ENCODE measurements around the gene DNAAF8. TPM values are rescaled to one million over a fixed set of nuclear protein-coding genes. Genes with fewer than 3 reads are reported as not detected.

The DNAAF8 gene
- total RNA-seq, 4 donors from 2014 or later: 0.21 to 0.42 (median 0.38) TPM; not detected in 1

DNA sequence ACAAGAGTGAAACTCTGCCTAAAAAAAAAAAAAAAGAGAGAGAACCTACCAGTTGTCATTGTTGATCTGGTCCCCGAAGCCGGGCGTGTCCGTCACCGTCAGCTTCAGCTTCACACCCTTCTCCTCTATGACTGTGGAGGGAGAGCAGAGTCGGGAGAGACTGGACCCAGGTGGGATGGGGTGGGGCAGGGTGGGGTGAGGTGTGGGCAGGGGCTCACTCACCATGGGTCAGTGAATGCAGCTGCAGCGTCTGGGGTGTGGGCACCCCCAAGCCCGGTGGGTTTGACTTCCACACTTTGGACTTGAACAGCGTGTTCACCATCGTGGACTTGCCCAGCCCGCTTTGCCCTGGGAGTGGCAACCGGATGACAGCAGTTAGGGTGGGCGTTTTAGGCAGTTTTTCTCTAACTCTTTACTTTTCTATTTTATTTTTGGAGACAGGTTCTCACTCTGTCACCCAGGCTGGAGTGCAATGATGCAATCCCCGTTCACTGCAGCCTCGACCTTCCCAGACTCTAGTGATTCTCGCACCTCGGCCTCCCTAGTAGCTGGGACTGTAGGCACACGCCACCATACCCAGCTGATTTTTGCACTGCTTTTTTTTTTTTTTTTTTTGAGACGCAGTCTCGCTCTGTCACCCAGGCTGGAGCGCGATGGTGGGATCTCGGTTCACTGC, 51.6 kb downstream of the DNAAF8 start:
- H3K27ac ChIP-seq: no peak overlapping the region

GRCh38 chr16:4787068-4787467, 52.7 kb downstream of the DNAAF8 start:
- H3K27ac ChIP-seq: no peak overlapping the region
- no peaks in the 10 kb centered on the region for H3K36me3 ChIP-seq
- intact Hi-C loops (cut with DNase I): no loop called here
- H3K4me3 ChIP-seq: no peak overlapping the region
- H3K4me1 ChIP-seq: peaks cover 0 to 14% (median 4%) of the 10 kb centered on the region in 3 donors
- no peaks in the 10 kb centered on the region for H3K9me3 ChIP-seq
- 69 to 74% methylated on average over 6 of the region's 8 CpGs for WGBS, 2 donors
- no peak for DNase-seq
- TF ChIP-seq POLR2A (IDR thresholded peaks at IDR 0.05): no peak
- no peak for TF ChIP-seq CTCF (IDR thresholded peaks at IDR 0.05)
- no peaks in the 10 kb centered on the region for H3K27me3 ChIP-seq

More for the DNA sequence above, 51.6 kb downstream of the DNAAF8 start:
- DNase-seq: no peak
- no peak overlapping the region for H3K4me3 ChIP-seq
- no peaks in the 10 kb centered on the region for H3K36me3 ChIP-seq
- H3K4me1 ChIP-seq: peaks cover 0 to 14% (median 4%) of the 10 kb centered on the region in 3 donors
- WGBS, 2 donors: 81 to 86% methylated on average over 22 to 23 of the region's 23 CpGs
- TF ChIP-seq POLR2A (IDR thresholded peaks at IDR 0.05) (no peak), CTCF (IDR thresholded peaks at IDR 0.05) (no peak)
- H3K27me3 ChIP-seq: no peaks in the 10 kb centered on the region
- intact Hi-C loops (cut with DNase I): no loop called here
- H3K9me3 ChIP-seq: no peaks in the 10 kb centered on the region

- intact Hi-C loops (cut with DNase I): no loop called here
- TF ChIP-seq POLR2A (IDR thresholded peaks at IDR 0.05): no peak
- TF ChIP-seq CTCF (IDR thresholded peaks at IDR 0.05): no peak
- no peak within 1 kb of the TSS for H3K27ac ChIP-seq
- no peaks in the 10 kb centered on the region for H3K9me3 ChIP-seq
- no peak for DNase-seq
- peaks cover 0 to 14% (median 4%) of the 10 kb centered on the region in 3 donors for H3K4me1 ChIP-seq
- 68 to 73% methylated on average over 6 to 10 of the region's 14 CpGs for WGBS, 2 donors
- no peak within 1 kb of the TSS for H3K4me3 ChIP-seq
- no peaks in the 10 kb centered on the region for H3K27me3 ChIP-seq
- H3K36me3 ChIP-seq: no peaks in the 10 kb centered on the region
Measured at GRCh38 chr16:4787627-4788482, 53.5 kb downstream of the DNAAF8 start, which contains the start of gene SEPTIN12. Gene SEPTIN12 (minus strand): TSS chr16:4788345. CDS start chr16:4787645, 700 bp downstream.

- intact Hi-C loops (cut with DNase I): no loop called here
- Histone ChIP-seq H3K9me3 (no peaks in the 10 kb centered on the region), H3K4me1 (peaks cover 0 to 14% (median 4%) of the 10 kb centered on the region in 3 donors), H3K4me3 (no peak overlapping the region), H3K27ac (no peak overlapping the region), H3K27me3 (no peaks in the 10 kb centered on the region), H3K36me3 (no peaks in the 10 kb centered on the region)
- no peak for DNase-seq
- 76 to 85% methylated on average over 2 to 8 of the region's 9 CpGs for WGBS, 2 donors
- no peak for TF ChIP-seq POLR2A (IDR thresholded peaks at IDR 0.05)
- no peak for TF ChIP-seq CTCF (IDR thresholded peaks at IDR 0.05)
Measured at GRCh38 chr16:4788489-4788889, 54.2 kb downstream of the DNAAF8 start.

DNA sequence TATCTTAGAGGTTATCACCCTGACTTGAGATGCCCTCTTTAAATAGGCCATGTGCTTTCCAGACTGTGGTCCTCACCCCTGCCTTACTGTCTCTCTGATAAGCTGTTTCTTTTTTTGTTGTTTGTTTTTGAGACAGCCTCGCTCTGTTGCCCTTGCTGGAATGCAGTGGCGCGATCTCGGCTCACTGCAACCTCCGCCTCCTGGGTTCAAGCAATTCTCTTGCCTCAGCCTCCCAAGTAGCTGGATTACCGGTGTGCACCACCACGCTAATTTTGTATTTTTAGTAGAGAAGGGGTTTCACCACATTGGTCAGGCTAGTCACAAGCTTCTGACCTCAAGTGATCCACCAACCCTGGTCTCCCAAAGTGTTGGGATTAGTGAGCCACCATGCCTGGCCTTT, 54.6 kb downstream of the DNAAF8 start:
- H3K27me3 ChIP-seq: no peaks in the 10 kb centered on the region
- no peak overlapping the region for H3K4me3 ChIP-seq
- no peak overlapping the region for H3K27ac ChIP-seq
- H3K4me1 ChIP-seq: peaks cover 0 to 14% (median 4%) of the 10 kb centered on the region in 3 donors
- TF ChIP-seq CTCF (IDR thresholded peaks at IDR 0.05) (no peak), POLR2A (IDR thresholded peaks at IDR 0.05) (no peak)
- 89 to 90% methylated on average over 2 to 7 of the region's 7 CpGs for WGBS, 2 donors
- intact Hi-C loops (cut with DNase I): no loop called here
- no peak for DNase-seq
- H3K36me3 ChIP-seq: no peaks in the 10 kb centered on the region
- no peaks in the 10 kb centered on the region for H3K9me3 ChIP-seq
